Stomach (tissue), 4 donors: Measurements from ENCODE around the gene CFAP74.

Experiments
- POLR2AphosphoS5 ChIP-seq, 3 donors: sonication (generic); formaldehyde crosslinking; IDR thresholded peaks; one replicate each; pipeline ENCODE4 v1.6.1; 2016; ENCODE audit warnings: antibody characterized with exemption in 3 of 3
- TF ChIP-seq, protein P1 (sequence below), 7 experiments: fragments of 450-650 bp in 4 of 7; fragments of 200-600 bp in 3 of 7; sonication (generic) in 3 of 7; IDR thresholded peaks; one replicate each; pipeline ENCODE4 v1.5.1; 2016 to 2019; ENCODE audit warnings: antibody characterized with exemption in 7 of 7, control low read depth in 2 of 7, mild to moderate bottlenecking in 1 of 7

DNA sequence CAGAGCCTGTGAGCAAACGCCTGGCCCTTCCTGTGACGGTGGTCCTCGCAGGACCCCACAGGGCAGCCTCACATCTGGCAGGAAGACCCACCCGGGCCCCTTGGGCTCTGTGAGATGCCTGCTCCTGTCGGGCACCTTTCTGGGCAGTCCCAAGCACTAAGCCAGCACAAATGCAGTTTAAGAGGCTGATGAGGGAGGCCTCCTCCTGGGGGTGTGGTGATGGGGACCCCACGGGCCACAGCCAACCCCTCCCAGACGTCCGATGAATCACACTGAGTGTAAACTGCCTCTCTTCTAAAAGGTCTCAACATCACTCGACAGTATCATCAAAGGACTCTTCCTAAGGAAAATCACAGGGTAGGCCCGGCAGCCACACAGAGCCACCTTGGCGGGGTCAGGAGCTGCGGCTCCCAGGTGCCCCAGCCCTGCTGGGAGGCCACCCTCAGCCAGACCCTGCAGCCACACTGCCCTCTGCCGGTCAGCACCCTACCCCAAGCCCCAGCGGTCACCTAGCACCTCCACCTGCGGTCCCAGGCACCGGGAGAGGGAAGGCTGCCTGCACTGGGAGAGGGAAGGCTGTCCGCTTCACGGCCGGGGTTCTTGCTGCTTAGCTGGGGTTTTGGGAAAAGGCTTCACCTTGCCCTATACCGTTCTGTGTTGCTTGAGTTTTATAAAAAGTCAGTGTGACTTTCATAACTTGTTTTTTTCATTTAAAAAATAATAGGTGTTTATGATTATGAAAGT lies 42.8 kb upstream of the CFAP74 start:
- TF ChIP-seq, protein P1, sequence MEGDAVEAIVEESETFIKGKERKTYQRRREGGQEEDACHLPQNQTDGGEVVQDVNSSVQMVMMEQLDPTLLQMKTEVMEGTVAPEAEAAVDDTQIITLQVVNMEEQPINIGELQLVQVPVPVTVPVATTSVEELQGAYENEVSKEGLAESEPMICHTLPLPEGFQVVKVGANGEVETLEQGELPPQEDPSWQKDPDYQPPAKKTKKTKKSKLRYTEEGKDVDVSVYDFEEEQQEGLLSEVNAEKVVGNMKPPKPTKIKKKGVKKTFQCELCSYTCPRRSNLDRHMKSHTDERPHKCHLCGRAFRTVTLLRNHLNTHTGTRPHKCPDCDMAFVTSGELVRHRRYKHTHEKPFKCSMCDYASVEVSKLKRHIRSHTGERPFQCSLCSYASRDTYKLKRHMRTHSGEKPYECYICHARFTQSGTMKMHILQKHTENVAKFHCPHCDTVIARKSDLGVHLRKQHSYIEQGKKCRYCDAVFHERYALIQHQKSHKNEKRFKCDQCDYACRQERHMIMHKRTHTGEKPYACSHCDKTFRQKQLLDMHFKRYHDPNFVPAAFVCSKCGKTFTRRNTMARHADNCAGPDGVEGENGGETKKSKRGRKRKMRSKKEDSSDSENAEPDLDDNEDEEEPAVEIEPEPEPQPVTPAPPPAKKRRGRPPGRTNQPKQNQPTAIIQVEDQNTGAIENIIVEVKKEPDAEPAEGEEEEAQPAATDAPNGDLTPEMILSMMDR (IDR thresholded peaks at IDR 0.05): peak in 5 of 7 experiments; percentile 42 to 71 (median 57)
- no peak for TF ChIP-seq POLR2AphosphoS5 (IDR thresholded peaks at IDR 0.05)
